ENCODE results near the gene ZNF318.

DNA sequence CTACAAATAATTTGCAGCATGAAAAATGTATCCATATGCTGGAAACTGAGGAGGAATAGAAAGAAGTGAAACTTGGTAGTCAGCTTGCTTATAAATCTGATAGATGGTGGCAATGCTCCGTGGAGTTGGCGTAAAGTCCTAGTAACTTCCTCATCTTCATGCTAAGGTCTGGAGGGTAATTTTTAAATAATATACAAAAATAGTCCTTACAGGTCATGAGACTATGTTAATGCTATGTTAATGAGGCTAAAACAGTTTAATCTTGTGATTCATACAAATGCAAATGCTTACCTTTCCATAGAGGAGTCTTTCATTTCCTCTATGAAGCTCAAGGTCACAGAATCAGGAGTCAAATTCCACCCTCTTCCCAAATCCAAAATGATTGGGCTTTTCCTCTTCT is 51.4 kb downstream of the ZNF318 start:
- TF ChIP-seq ZNF274 (IDR thresholded peaks at IDR 0.05; ENCODE audit: low read depth, low read length) (no peak), YY1 (IDR thresholded peaks at IDR 0.05; ENCODE audit: insufficient read depth, insufficient read length) (no peak), SUZ12 (IDR thresholded peaks at IDR 0.05; ENCODE audit: extremely low read depth, insufficient read depth, insufficient read length) (no peak)
